22Rv1 (cell line): ENCODE results near the gene PCDH9.

ENCODE experiments used
- CTCF ChIP-seq: fragments of 450-650 bp; IDR thresholded peaks from 2 replicates; pipeline ENCODE4 v1.5.1; 2017; ENCODE audit warnings: mild to moderate bottlenecking
- ZFX ChIP-seq: fragments of 450-650 bp; IDR thresholded peaks from 2 replicates; pipeline ENCODE4 v1.6.1; 2017; ENCODE audit warnings: antibody characterized with exemption, borderline replicate concordance

GRCh38 chr13:66716538-66716937 is 513.6 kb downstream of the PCDH9 start:
- TF ChIP-seq CTCF (no peak), ZFX (no peak)
